ENCODE results near the gene FOXN1. TPM values are rescaled to one million over a fixed set of nuclear protein-coding genes. Genes with fewer than 3 reads are reported as not detected.

The FOXN1 gene
- total and polyA plus RNA-seq, 10 of the 15 experiments (the other 5 are each of a cell fraction or from before 2014, with no cell fraction given), result not detected

DNA sequence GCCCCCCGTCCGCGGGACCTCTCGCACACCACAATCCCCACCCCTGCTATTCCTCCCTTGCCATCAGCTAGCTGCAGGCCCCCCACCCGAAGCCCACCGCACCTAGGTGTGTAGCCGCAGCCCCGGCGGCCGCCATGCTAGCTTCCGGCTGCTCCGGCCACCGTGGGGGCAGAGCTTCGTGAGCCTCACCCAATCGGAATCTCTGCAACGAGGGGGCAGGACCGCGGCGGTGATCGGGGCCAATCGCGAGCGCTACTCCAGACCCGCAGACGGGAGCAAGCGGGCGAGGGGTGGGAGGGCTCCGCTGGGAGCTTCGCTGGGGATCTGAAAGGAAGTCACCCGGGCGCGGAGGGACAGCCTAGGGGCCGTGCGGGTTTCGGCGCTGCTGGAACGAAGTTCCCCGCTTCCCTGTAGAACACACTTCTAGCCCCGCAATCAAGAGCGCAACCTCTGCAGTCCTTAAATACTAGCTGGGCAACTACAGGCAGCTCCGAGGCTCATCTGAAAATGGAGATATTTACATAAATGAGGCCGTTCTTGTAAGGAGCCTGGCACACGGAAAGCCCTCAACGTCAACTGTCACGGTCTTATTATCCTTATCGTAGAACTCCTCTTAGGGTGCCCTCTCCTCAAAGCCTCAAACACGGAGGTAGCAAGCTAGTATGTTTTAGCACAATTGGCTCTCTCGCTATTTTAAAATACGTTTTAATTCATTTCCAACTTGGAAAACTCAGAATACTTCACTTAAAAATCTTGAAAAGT lies 65.4 kb downstream of the FOXN1 start, which contains the start of gene PIGS (continued):
- TF ChIP-seq, protein P1, sequence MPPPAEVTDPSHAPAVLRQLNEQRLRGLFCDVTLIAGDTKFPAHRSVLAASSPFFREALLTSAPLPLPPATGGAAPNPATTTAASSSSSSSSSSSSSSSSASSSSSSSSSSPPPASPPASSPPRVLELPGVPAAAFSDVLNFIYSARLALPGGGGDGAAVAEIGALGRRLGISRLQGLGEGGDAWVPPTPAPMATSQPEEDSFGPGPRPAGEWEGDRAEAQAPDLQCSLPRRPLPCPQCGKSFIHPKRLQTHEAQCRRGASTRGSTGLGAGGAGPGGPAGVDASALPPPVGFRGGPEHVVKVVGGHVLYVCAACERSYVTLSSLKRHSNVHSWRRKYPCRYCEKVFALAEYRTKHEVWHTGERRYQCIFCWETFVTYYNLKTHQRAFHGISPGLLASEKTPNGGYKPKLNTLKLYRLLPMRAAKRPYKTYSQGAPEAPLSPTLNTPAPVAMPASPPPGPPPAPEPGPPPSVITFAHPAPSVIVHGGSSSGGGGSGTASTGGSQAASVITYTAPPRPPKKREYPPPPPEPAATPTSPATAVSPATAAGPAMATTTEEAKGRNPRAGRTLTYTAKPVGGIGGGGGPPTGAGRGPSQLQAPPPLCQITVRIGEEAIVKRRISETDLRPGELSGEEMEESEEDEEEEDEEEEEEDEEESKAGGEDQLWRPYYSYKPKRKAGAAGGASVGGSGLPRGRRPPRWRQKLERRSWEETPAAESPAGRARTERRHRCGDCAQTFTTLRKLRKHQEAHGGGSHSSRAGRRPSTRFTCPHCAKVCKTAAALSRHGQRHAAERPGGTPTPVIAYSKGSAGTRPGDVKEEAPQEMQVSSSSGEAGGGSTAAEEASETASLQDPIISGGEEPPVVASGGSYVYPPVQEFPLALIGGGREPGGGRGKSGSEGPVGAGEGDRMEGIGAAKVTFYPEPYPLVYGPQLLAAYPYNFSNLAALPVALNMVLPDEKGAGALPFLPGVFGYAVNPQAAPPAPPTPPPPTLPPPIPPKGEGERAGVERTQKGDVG (CRISPR knock-in tag; IDR thresholded peaks at IDR 0.05), result no peak
- no peak for TF ChIP-seq RAD51 (IDR thresholded peaks at IDR 0.05)
- no peak for TF ChIP-seq TCF12 (IDR thresholded peaks at IDR 0.05; ENCODE audit: low read depth, low read length)
- TF ChIP-seq, protein P2, sequence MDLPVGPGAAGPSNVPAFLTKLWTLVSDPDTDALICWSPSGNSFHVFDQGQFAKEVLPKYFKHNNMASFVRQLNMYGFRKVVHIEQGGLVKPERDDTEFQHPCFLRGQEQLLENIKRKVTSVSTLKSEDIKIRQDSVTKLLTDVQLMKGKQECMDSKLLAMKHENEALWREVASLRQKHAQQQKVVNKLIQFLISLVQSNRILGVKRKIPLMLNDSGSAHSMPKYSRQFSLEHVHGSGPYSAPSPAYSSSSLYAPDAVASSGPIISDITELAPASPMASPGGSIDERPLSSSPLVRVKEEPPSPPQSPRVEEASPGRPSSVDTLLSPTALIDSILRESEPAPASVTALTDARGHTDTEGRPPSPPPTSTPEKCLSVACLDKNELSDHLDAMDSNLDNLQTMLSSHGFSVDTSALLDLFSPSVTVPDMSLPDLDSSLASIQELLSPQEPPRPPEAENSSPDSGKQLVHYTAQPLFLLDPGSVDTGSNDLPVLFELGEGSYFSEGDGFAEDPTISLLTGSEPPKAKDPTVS (IDR thresholded peaks at IDR 0.05; ENCODE audit: low read depth, low read length), result no peak
- peak; percentile 18; the same call in 1 of the 2 replicates for TF ChIP-seq ATF7 (IDR thresholded peaks at IDR 0.05; ENCODE audit: low read depth)
- no peak for TF ChIP-seq BCL11A (IDR thresholded peaks at IDR 0.05; ENCODE audit: low read depth, low read length)
- peak; percentile 64 for TF ChIP-seq IKZF1 (conservative IDR thresholded peaks at IDR 0.05)
- peak; percentile 53 for TF ChIP-seq MEF2B (IDR thresholded peaks at IDR 0.05; ENCODE audit: partially characterized antibody, poor library complexity, severe bottlenecking)

Data from GM12878 (cell line).